Measurements from ENCODE around the gene IGF1R. TPM values are rescaled to one million over a fixed set of nuclear protein-coding genes. Genes with fewer than 3 reads are reported as not detected.

IGF1R gene
- total and polyA plus RNA-seq, 2 donors (not counting 3 experiments of a cell fraction or from before 2014, with no cell fraction given), result 16.1 to 59.1 TPM

DNA sequence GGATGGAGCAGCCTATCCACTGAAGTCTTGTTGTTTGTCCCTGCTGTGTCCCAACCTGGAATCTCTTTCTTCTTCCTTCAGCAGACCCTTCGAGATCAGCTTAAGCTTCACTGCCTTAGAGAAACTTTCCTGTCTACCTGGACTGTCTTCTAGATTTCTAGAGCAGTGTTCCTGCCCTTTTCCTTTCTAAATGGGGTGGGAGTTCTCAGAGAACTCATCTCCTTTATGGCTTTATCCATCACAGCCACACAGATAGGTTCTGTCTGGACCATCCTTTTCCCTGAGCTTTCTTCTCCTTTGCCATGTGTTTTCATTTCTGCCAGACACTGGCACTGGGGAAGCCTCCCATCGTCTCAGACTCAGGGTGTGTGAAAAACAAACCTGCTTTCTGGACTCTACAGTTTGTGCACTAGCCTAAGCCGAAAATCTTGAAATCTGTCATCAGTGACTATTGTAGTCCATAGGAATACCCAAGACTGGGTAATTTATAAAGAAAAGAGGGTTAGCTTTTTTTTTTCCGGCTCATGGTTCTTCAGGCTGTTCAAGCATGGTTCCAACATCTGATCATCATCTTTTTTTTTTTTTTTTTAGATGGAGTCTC, 181.8 kb downstream of the IGF1R start:
- intact Hi-C loops (cut with micrococcal nuclease) (no loop called here), dilution Hi-C loops (cut with MboI; ENCODE audit: extremely low pct_ligation_motif_present, low sequenced_read_pairs) (no loop called here)
- no peak for TF ChIP-seq JUN (IDR thresholded peaks at IDR 0.05; ENCODE audit: borderline replicate concordance, insufficient read depth, insufficient read length, low read depth)
- no peak for TF ChIP-seq FOS (IDR thresholded peaks at IDR 0.05; ENCODE audit: borderline replicate concordance, insufficient read depth, low read length)
- TF ChIP-seq GATA2 (IDR thresholded peaks at IDR 0.05; ENCODE audit: insufficient read depth, insufficient read length, low read depth, low read length), result no peak
- TF ChIP-seq, protein P1, sequence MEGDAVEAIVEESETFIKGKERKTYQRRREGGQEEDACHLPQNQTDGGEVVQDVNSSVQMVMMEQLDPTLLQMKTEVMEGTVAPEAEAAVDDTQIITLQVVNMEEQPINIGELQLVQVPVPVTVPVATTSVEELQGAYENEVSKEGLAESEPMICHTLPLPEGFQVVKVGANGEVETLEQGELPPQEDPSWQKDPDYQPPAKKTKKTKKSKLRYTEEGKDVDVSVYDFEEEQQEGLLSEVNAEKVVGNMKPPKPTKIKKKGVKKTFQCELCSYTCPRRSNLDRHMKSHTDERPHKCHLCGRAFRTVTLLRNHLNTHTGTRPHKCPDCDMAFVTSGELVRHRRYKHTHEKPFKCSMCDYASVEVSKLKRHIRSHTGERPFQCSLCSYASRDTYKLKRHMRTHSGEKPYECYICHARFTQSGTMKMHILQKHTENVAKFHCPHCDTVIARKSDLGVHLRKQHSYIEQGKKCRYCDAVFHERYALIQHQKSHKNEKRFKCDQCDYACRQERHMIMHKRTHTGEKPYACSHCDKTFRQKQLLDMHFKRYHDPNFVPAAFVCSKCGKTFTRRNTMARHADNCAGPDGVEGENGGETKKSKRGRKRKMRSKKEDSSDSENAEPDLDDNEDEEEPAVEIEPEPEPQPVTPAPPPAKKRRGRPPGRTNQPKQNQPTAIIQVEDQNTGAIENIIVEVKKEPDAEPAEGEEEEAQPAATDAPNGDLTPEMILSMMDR (IDR thresholded peaks at IDR 0.05; ENCODE audit: extremely low read depth in 1 of 2, insufficient read depth in 1 of 2, low read depth in 1 of 2, low read length in 2 of 2), result no peak
- no peak for TF ChIP-seq POLR2AphosphoS5 (IDR thresholded peaks at IDR 0.05; ENCODE audit: insufficient read depth, low read depth, low read length)
- TF ChIP-seq, protein P2, sequence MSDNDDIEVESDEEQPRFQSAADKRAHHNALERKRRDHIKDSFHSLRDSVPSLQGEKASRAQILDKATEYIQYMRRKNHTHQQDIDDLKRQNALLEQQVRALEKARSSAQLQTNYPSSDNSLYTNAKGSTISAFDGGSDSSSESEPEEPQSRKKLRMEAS (IDR thresholded peaks at IDR 0.05; ENCODE audit: insufficient read depth, insufficient read length), result no peak
- no peak for TF ChIP-seq MYC (IDR thresholded peaks at IDR 0.05; ENCODE audit: low read depth, low read length)
- no peak for TF ChIP-seq POLR2A (IDR thresholded peaks at IDR 0.05; ENCODE audit: low read depth, low read length)
- no peak for TF ChIP-seq EZH2 (IDR thresholded peaks at IDR 0.05; ENCODE audit: borderline replicate concordance, low read depth, low read length, severe bottlenecking)
- H2AFZ ChIP-seq (ENCODE audit: low read depth, low read length), result no peak overlapping the region
- FAIRE-seq (no peak), DNase-seq (ENCODE audit: low read depth, low spot score) (no peak)
- H3K27ac ChIP-seq (ENCODE audit: insufficient read depth, low read depth, low read length), result no peak overlapping the region
- H3K9me1 ChIP-seq (replicated peaks; ENCODE audit: control insufficient read depth, extremely low read depth, insufficient read depth, low read length), result no peaks in the 10 kb centered on the region
- no peaks in the 10 kb centered on the region for H3K4me1 ChIP-seq (ENCODE audit: control insufficient read depth, extremely low read depth, insufficient read depth, low read length)
- no peaks in the 10 kb centered on the region for H4K20me1 ChIP-seq (replicated peaks; ENCODE audit: control insufficient read depth, extremely low read depth, insufficient read depth, low read length)
- H3K9ac ChIP-seq (replicated peaks; ENCODE audit: extremely low read depth, insufficient read depth, low read length), result no peak overlapping the region
- no peaks in the 10 kb centered on the region for H3K27me3 ChIP-seq (ENCODE audit: control insufficient read depth in 2 of 2, insufficient read depth in 2 of 2, low read length in 2 of 2)
- no peaks in the 10 kb centered on the region for H3K36me3 ChIP-seq (ENCODE audit: control insufficient read depth in 2 of 2, extremely low read depth in 1 of 2, insufficient read depth in 2 of 2, low read length in 2 of 2)
- ChIA-PET CTCF (no interaction called here), POLR2A (no interaction called here)
- H3K79me2 ChIP-seq (ENCODE audit: control insufficient read depth, insufficient read depth, low read length), result no peaks in the 10 kb centered on the region
- peaks cover 1% of the 10 kb centered on the region for H3K9me3 ChIP-seq (replicated peaks; ENCODE audit: control insufficient read depth, insufficient read depth, low read length)
- no peak overlapping the region for H3K4me3 ChIP-seq (replicated peaks in 1 of 3; ENCODE audit: insufficient read depth in 1 of 3, low read depth in 1 of 3, low read length in 3 of 3)
- no TSS peak for BruUV-seq (replicated peaks)
- no peak overlapping the region for H3K4me2 ChIP-seq (ENCODE audit: insufficient read depth, low read length)
